ENCODE measurements around the gene SLC44A4.
A peak's percentile ranks its signal among the peaks of the same experiment; 100 is the strongest.
"Not testable (repeated sequence)": the region's sequence is repeated elsewhere in the genome, so short reads cannot be mapped to it uniquely, and the experiment has no call there.

SLC44A4 gene

DNA sequence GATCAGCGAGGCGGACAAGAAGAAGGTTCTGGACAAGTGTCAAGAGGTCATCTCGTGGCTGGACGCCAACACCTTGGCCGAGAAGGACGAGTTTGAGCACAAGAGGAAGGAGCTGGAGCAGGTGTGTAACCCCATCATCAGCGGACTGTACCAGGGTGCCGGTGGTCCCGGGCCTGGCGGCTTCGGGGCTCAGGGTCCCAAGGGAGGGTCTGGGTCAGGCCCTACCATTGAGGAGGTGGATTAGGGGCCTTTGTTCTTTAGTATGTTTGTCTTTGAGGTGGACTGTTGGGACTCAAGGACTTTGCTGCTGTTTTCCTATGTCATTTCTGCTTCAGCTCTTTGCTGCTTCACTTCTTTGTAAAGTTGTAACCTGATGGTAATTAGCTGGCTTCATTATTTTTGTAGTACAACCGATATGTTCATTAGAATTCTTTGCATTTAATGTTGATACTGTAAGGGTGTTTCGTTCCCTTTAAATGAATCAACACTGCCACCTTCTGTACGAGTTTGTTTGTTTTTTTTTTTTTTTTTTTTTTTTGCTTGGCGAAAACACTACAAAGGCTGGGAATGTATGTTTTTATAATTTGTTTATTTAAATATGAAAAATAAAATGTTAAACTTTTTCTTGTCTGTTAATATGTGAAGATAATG lies 49.0 kb downstream of the SLC44A4 start:
- DNase-seq (ENCODE audit: low read depth), result no peak

DNA sequence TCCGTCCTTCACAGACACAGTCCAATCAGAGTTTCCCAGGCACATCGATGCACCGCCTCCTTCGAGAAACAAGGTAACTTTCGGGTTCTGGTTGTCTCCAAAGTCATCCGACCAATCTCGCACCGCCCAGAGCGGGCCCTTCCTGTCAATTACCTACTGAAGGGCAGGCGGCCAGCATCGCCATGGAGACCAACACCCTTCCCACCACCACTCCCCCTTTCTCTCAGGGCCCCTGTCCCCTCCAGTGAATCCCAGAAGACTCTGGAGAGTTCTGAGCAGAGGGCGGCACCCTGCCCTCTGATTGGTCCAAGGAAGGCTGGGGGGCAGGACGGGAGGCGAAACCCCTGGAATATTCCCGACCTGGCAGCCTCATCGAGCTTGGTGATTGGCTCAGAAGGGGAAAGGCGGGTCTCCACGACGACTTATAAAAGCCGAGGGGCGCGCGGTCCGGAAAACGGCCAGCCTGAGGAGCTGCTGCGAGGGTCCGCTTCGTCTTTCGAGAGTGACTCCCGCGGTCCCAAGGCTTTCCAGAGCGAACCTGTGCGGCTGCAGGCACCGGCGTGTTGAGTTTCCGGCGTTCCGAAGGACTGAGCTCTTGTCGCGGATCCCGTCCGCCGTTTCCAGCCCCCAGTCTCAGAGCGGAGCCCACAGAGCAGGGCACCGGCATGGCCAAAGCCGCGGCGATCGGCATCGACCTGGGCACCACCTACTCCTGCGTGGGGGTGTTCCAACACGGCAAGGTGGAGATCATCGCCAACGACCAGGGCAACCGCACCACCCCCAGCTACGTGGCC lies 51.3 kb downstream of the SLC44A4 start, which contains the start of gene HSPA1B:
HSPA1B (plus strand) TSS at position 453 of the 794 bp plus-strand sequence; CDS start at position 666, 213 bp downstream.
- peak; percentile 83 for DNase-seq (ENCODE audit: low read depth)

DNA sequence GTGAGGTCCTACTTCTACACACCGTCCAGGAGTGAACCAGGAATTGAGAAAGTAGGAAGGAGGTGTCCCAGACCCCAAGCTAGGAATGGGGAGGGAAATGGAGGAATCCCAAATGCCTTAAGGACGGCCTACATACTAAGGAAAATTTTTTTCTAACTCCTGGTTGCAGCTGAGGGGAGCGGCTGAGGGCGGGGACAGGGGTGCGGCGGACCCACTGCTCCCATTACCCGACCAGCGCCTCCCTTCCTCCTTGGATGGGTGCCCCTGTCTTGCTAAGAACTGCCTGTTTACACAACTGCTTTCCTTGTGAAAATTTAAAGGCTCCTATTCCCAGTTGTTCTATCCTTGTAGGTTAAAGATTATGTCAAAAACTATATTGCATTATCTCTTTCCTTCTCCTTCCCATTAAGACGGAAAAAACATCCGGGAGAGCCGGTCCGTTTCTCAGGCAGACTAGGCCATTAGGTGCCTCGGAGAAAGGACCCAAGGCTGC lies 52.0 kb downstream of the SLC44A4 start:
- DNase-seq (ENCODE audit: low read depth), result no peak

DNA sequence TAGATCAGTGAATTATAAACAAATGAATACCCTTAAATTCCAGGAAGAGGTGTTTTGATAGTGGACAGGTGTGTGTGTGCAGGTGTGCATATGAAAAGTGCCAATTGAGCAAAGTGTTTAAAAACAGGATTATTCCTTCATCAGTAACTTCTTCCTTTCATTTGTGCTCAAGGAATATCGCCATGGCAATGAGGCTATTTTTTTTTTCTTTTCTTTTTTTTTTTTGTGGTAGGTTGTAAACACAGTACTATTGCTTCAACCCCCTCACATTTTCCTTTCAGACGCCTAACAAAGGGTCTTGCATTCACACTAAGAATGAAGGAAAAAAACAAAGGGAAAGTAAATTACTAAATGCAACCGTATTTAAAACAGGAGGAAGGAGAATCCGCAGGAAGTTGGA lies 53.2 kb downstream of the SLC44A4 start:
- DNase-seq (ENCODE audit: low read depth), result no peak

DNA sequence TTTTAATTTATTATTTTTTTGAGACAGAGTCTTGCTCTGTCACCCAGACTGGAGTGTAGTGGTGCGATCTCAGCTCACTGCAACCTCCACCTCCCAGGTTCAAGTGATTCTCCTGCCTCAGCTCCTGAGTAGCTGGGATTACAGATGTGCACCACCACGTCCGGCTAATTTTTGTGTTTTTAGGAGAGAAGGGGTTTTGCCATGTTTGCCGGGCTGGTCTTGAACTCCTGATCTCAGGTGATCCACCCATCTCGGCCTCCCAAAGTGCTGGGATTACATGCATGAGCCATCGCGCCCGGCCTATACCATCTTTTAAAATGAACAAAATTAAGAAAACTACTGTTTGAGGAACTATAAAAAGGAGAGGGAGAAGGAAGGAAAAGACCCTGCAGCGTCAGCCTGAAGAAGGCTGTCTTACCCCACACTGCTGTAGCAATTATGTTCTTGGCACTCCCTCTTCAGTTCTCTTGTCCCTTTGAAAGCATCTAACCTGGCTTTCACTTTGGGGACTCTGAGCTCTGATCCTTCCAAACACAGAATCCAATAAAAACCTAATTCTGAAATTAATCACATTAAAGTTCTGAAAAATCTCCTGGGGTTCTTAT lies 55.1 kb downstream of the SLC44A4 start:
- DNase-seq (ENCODE audit: low read depth), result not testable (repeated sequence)

DNA sequence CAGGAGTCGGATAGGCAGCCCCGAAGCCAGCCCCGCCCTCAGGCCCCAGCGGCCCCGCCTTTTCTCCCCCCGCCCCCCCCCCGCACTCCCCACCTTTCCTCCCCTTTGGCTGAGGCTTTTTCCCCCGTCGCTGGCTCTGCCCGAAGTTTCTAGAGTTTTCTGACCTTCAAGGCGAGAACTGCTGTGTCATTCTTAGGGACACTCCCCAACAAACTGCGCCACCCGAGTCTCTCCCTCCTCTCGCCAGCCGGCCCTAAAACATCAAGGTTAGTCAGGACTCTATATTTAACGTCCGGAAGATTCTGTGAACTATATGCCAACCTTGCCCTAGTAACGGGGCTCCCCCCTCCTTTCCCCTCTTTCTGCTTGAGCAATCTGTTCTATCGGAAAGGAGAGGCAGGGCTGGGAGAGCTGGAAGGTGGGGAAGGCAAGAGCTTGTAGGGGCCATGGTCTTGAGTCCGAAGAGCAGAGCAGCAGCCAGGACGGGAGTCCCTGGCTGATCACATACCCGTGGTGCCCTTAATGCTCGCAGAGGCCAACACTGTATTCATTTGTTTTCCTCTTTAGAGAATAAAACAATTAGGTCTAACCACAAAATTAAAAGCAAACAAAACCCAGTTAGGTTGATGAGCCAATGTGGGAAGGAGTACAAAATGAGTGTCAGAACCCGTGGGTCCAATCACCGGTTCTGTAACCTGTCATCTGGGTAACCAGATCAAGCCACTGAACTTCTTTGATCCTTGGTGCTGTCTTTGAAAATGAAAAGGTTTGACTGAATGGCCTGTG lies 56.6 kb downstream of the SLC44A4 start:
- no peak for DNase-seq (ENCODE audit: low read depth)

DNA sequence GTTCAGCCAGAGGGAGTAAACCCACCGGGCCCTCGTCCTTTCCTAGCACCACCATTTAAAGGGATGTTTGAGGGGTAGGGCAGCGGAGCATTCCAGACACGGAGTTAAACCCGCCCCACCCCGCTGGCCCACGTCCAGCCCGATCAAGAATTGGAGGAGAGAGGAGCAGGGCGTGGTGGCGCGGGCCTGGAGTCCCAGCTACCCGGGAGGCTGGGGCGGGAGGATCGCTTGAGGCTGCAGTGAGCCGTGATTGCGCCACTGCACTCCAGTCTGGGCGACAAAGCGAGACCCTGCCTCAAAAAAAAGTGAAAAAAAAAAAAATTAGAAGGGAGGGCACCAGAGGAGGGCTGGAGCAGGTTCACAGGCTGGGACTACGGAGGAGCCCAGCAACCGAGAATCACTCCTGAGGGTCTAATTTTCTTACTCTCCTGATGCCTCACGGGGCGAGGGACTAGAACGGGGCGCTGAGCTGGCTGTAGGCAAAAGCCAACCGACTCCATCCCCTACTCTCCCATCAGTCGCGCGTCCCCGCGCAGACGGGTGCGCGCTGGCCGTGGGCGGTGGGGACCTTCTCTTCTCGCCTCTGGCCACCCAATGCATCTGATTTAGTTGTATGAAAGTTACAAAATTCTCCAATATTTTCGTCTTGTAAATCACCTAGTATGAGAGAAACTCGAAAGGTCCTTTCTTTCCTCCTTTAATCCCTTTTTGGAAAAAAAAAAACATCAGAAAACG lies 57.3 kb downstream of the SLC44A4 start:
- no peak for DNase-seq (ENCODE audit: low read depth)

DNA sequence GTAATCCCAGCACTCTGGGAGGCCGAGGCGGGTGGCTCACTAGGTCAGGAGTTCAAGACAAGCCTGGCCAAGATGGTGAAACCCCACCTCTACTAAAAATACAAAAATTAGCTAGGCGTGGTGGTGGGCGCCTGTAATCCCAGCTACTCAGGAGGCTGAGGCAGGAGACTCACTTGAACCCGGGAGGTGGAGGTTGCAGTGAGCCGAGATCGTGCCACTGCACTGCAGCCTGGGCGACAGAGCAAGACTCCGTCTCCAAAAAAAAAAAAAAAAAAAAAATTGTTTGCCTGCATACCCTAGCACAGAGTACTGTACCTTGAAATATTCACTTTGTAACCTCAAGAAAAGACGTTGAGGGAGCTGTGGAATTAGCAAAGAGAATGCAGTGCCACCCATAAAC lies 58.4 kb downstream of the SLC44A4 start:
- not testable (repeated sequence) for DNase-seq (ENCODE audit: low read depth)

DNA sequence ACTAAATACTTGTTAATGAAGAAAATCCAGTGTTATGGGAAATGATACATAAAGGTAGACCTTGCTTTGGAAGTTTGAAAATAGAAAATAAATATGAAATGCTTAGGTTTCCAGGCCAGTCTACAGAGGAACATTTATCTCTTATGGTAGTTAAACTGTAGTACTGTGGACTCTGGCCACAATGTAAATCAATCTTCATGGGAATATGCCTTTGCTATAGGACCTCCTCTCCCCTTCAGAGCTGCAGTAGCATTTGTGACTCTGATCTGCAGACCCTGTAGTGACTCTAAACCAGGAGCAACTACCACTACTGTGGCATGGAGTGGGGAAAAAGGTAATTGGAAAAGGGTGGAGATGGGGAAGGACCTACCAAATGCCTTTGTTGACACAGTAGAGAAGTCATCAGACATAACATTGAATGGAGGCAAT lies 58.9 kb downstream of the SLC44A4 start:
- DNase-seq (ENCODE audit: low read depth), result no peak

DNA sequence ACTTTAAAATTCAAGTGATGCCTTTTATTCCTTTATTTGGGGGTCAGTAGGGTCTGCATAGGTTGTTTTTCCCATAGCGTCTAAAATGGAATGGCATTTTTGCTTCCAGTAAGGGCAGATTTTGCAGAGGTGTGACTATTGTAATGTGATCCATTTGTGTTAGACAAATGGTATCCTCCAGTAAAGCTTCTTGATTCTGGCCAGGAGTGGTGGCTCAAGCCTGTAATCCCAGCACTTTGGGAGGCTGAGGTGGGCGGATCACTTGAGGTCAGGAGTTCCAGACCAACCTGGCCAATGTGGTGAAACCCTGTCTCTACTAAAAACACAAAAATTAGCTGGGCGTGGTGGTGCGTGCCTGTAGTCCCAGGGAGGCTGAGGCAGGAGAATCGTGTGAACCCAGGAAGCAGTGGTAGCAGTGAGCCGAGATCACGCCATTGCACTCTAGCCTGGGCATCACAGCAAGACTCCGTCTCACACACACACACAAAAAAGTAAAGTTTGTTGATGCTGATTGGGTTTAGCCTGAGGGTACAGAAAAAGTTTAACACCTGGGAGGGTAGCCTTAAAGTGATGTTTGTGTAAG lies 60.8 kb downstream of the SLC44A4 start:
- not testable (repeated sequence) for DNase-seq (ENCODE audit: low read depth)

DNA sequence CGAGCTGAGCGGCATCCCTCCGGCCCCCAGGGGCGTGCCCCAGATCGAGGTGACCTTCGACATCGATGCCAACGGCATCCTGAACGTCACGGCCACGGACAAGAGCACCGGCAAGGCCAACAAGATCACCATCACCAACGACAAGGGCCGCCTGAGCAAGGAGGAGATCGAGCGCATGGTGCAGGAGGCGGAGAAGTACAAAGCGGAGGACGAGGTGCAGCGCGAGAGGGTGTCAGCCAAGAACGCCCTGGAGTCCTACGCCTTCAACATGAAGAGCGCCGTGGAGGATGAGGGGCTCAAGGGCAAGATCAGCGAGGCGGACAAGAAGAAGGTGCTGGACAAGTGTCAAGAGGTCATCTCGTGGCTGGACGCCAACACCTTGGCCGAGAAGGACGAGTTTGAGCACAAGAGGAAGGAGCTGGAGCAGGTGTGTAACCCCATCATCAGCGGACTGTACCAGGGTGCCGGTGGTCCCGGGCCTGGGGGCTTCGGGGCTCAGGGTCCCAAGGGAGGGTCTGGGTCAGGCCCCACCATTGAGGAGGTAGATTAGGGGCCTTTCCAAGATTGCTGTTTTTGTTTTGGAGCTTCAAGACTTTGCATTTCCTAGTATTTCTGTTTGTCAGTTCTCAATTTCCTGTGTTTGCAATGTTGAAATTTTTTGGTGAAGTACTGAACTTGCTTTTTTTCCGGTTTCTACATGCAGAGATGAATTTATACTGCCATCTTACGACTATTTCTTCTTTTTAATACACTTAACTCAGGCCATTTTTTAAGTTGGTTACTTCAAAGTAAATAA lies 61.5 kb downstream of the SLC44A4 start:
- DNase-seq (ENCODE audit: low read depth), result not testable (repeated sequence)

DNA sequence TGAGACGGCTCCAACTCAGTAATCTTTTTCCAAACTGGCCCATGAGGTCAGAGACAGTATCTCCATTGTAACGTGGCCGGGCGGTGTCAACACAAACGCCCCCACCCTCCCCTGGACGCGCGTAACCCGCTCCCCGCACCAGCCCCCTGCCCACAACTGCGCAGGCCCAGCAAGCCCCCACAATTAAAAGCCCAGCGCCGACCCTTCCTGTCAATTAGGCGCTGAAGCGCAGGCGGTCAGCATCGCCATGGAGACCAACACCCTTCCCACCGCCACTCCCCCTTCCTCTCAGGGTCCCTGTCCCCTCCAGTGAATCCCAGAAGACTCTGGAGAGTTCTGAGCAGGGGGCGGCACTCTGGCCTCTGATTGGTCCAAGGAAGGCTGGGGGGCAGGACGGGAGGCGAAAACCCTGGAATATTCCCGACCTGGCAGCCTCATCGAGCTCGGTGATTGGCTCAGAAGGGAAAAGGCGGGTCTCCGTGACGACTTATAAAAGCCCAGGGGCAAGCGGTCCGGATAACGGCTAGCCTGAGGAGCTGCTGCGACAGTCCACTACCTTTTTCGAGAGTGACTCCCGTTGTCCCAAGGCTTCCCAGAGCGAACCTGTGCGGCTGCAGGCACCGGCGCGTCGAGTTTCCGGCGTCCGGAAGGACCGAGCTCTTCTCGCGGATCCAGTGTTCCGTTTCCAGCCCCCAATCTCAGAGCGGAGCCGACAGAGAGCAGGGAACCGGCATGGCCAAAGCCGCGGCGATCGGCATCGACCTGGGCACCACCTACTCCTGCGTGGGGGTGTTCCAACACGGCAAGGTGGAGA lies 63.6 kb downstream of the SLC44A4 start, which contains the start of the genes HSPA1A and HSPA1L:
HSPA1A (plus strand) TSS at position 519 of the 814 bp plus-strand sequence; CDS start at position 733, 214 bp downstream.
HSPA1L (minus strand) TSS at position 259 of the 814 bp plus-strand sequence. CDS start 3,311 bp downstream, outside the sequence.
- peak; percentile 50 for DNase-seq (ENCODE audit: low read depth)

DNA sequence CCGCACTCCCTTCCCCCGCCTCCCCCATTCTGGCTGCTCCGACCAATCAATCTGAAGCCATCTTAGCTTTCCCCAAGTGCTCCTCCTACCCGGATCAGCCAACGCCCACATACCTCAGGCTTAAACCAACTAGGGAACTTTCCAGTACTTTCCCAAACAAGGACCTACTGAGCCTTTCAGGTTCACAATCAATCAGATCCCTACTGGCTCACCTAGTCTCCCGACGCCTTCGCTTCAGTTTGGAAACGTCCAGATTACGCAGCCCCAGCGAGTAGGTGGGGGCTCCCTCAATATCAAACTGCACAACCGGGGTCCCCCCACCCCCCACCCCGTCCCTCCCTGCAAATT lies 64.1 kb downstream of the SLC44A4 start:
- no peak for DNase-seq (ENCODE audit: low read depth)

DNA sequence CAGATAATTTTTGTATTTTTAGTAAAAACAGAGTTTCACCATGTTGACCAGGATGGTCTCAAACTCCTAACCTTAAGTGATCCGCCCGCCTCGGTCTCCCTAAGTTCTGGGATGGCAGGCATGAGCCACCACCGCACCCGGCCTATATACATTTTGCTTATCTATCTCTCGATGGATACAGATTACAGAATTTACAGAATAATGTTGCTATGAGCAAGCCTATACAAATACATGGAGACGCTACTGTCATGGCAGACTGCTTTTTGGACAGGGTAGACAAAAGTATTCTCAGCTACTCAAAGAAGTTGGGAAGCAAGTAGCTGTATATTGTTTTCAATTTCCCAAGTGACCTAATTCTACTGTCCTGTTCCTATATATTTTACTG lies 65.3 kb downstream of the SLC44A4 start:
- DNase-seq (ENCODE audit: low read depth), result no peak

All from stimulated activated CD8-positive, alpha-beta memory T cell treated with anti-CD3 and anti-CD28 coated beads, Interleukin-12 subunit alpha, Interleukin-12 subunit beta, amount 100 ng/mL, for 1 hour (primary cell).